Measurements from ENCODE around the gene CAMKV. TPM values are rescaled to one million over a fixed set of nuclear protein-coding genes. Genes with fewer than 3 reads are reported as not detected.

CAMKV gene
- polyA plus RNA-seq, 1 of the 3 experiments (the other 2 are of a cell fraction), result 0.53 TPM

- TF ChIP-seq REST (IDR thresholded peaks at IDR 0.05; ENCODE audit: low read depth, low read length) (no peak), MEF2A (IDR thresholded peaks at IDR 0.05; ENCODE audit: borderline replicate concordance, low read depth) (no peak), TEAD4 (IDR thresholded peaks at IDR 0.05; ENCODE audit: borderline replicate concordance, insufficient read depth) (no peak), CTCF (IDR thresholded peaks at IDR 0.05) (no peak), RAD21 (IDR thresholded peaks at IDR 0.05; ENCODE audit: low read length) (no peak)
Measured at GRCh38 chr3:49886922-49887265, 17.2 kb upstream of the CAMKV start (continued).

- no peaks in the 10 kb centered on the region for H3F3A ChIP-seq (replicated peaks; ENCODE audit: insufficient read depth)
- WGBS (ENCODE audit: low lambda C conversion rate), result 63% methylated on average over 2 of the region's 4 CpGs
- no peaks in the 10 kb centered on the region for H3K9me2 ChIP-seq
- H3K9ac ChIP-seq, result no peak overlapping the region
- ChIA-PET CTCF (interaction anchor here (1.0 to 2.3 kb wide), 3 partner anchors 16 to 81 kb away, joined by 5 to 6 read pairs (median 6); partner anchors contain the start of gene INKA1), POLR2A (no interaction called here)
- no peaks in the 10 kb centered on the region for H3K79me2 ChIP-seq (ENCODE audit: insufficient read depth)
- no peaks in the 10 kb centered on the region for H4K20me1 ChIP-seq (ENCODE audit: insufficient read depth)
- no peak overlapping the region for H3K4me2 ChIP-seq
- no peak for DNase-seq
- H3K36me3 ChIP-seq (replicated peaks in 1 of 2; ENCODE audit: control insufficient read depth in 1 of 2, insufficient read depth in 2 of 2, low read length in 1 of 2), result no peaks in the 10 kb centered on the region
- H3K27ac ChIP-seq (ENCODE audit: low read depth in 2 of 2, low read length in 1 of 2), result no peak overlapping the region
- no peak overlapping the region for H2AFZ ChIP-seq (ENCODE audit: low read depth)
- H3K4me3 ChIP-seq (ENCODE audit: low read depth in 2 of 2, low read length in 1 of 2), result no peak overlapping the region
- H3K4me1 ChIP-seq (ENCODE audit: control insufficient read depth in 1 of 2, insufficient read depth in 2 of 2, low read depth in 1 of 2, low read length in 1 of 2), result no peaks in the 10 kb centered on the region
- no peaks in the 10 kb centered on the region for H3K27me3 ChIP-seq (ENCODE audit: insufficient read depth)
- no peaks in the 10 kb centered on the region for H3K9me3 ChIP-seq
- no peak for TF ChIP-seq ELF1 (IDR thresholded peaks at IDR 0.05)
- no peak for TF ChIP-seq FOXJ3 (CRISPR knock-in tag; IDR thresholded peaks at IDR 0.05)
- no peak for TF ChIP-seq USF2 (IDR thresholded peaks at IDR 0.05; ENCODE audit: borderline replicate concordance, low read depth, low read length)
- no peak for TF ChIP-seq RFX5 (IDR thresholded peaks at IDR 0.05; ENCODE audit: low read length)
- TF ChIP-seq TCF12 (IDR thresholded peaks at IDR 0.05), result no peak
- no peak for TF ChIP-seq TAF1 (IDR thresholded peaks at IDR 0.05; ENCODE audit: borderline replicate concordance, low read depth, low read length)
- no peak for TF ChIP-seq TEAD4 (IDR thresholded peaks at IDR 0.05; ENCODE audit: borderline replicate concordance, insufficient read depth)
- no peak for TF ChIP-seq SMC3 (IDR thresholded peaks at IDR 0.05; ENCODE audit: low read depth, low read length)
- TF ChIP-seq MXI1 (IDR thresholded peaks at IDR 0.05; ENCODE audit: low read depth, low read length), result no peak
- TF ChIP-seq GABPA (IDR thresholded peaks at IDR 0.05; ENCODE audit: low read depth), result no peak
Measured at GRCh38 chr3:49883998-49884397, 14.3 kb upstream of the CAMKV start.
